Omental fat pad (tissue), 4 donors: ENCODE measurements around the gene TCF4. TPM values are rescaled to one million over a fixed set of nuclear protein-coding genes. Genes with fewer than 3 reads are reported as not detected.
A peak's percentile ranks its signal among the peaks of the same experiment; 100 is the strongest.

Experiments
- ATAC-seq: fragments of 150-250 bp; one replicate; pipeline ENCODE4 v1.9.1; 2016; ENCODE audit warnings: mild to moderate bottlenecking, moderate library complexity; ENCODE audit not compliant: low FRiP score
- DNase-seq: peaks from one replicate; pipeline ENCODE4 v3.0.0-alpha.2; 2019; ENCODE audit warnings: low spot score
- total RNA-seq, 4 donors: library from RNA; depleted of rRNA; stranded (reverse); fragments of >200 nt; gene quantifications; one replicate each; pipeline ENCODE4 v1.1.0, GENCODE V29; 2016
- TF ChIP-seq, protein P1 (sequence below), 3 donors: fragments of 450-650 bp; IDR thresholded peaks; one replicate each; pipeline ENCODE4 v1.5.1; 2016 to 2017; ENCODE audit warnings: antibody characterized with exemption in 3 of 3, mild to moderate bottlenecking in 3 of 3, moderate library complexity in 2 of 3

Gene TCF4
- total RNA-seq, 4 donors from 2014 or later, result 113 to 381 (median 141) TPM

DNA sequence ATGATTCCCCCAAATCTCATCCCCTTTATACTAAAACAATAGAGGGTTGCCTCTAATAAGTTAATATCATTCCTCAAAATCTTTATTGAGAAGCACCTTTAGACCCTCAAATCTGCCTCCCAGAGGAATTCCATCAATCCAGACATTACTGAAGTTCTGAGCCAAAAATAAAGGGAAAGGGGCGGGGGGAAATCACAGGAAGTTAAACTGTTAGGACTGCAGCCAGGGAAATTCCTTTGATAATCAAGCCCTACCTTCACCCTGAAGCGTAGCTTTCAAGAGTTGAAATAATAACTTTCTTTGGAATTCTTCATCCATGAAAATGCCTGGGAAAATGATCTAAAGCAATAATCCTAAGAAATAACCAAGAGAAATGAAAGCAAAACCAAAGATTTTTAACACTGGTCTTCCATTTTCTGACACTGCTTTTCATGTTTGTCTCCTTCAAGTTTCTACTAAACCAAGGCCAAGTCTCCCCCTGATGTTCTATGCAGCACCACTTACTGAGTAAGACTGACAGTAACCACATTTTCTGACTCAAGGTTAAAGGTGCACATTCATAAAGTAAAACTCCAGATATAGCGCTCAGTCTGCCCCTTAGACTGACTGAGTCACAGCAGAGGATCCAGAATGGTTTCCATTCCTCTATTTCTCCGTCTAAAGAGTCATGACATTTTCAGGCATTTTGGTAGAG is 78.2 kb downstream of the TCF4 start:
- ATAC-seq (peak; percentile 87), DNase-seq (no peak)
- TF ChIP-seq, protein P1, sequence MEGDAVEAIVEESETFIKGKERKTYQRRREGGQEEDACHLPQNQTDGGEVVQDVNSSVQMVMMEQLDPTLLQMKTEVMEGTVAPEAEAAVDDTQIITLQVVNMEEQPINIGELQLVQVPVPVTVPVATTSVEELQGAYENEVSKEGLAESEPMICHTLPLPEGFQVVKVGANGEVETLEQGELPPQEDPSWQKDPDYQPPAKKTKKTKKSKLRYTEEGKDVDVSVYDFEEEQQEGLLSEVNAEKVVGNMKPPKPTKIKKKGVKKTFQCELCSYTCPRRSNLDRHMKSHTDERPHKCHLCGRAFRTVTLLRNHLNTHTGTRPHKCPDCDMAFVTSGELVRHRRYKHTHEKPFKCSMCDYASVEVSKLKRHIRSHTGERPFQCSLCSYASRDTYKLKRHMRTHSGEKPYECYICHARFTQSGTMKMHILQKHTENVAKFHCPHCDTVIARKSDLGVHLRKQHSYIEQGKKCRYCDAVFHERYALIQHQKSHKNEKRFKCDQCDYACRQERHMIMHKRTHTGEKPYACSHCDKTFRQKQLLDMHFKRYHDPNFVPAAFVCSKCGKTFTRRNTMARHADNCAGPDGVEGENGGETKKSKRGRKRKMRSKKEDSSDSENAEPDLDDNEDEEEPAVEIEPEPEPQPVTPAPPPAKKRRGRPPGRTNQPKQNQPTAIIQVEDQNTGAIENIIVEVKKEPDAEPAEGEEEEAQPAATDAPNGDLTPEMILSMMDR (IDR thresholded peaks at IDR 0.05), result no peak

DNA sequence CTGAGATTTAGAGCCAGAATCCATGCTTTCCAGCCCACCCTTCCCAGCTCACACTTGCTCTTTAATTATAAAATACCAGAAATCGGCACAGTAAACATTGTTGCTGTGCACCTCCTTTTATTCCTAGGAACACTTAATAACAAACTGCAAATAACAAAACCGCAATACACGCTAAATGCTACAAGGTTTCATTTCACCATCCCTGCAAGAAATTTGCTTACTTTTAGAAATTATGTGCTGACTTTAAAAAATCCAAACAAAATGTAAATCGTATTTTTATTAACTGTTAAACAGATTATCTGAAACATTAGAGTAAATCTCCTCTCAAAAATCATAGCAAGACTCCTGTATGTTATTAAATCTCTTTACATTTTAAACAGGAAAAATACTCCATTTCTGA is 79.3 kb downstream of the TCF4 start:
- ATAC-seq (no peak), DNase-seq (no peak)
- TF ChIP-seq, protein P1 (IDR thresholded peaks at IDR 0.05), result no peak

DNA sequence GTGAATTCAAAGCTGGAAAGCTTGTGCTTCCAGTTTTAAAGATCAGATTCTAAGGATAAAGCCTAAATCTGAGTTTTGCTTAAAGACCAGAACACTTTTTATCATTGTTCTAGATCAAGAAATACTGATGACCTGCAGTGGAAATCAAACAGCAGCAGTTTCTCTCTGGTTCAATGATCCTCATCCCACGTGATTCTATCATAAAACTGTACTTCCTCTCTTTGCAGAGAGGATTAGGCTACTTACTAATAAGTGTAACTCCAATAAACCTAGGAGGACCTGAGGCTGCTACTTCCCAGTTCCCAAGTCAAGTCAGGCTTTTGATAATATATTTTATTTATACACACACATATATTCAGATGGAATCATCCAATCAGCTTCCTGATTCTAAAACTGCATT is 81.9 kb downstream of the TCF4 start:
- DNase-seq, result no peak
- TF ChIP-seq, protein P1 (IDR thresholded peaks at IDR 0.05), result no peak
- no peak for ATAC-seq

DNA sequence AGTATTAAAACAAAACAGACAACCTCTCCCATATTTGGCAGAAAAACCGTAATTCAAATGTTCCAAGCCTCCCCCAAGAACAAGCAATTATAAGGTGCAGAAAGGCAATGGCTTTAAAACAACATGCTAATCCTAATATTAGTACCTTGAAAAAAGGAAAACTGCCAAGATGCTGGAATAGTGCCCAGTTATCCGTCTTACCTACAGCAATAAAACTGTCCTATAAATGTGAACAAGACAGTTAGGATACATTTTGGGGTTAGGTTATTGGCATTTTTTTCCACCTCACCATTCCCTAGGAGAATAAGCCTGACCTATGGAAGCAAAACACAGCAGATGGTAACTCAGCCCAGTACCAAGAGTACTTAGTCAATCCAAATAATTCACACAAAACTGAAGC is 83.2 kb downstream of the TCF4 start:
- DNase-seq (no peak), ATAC-seq (no peak)
- TF ChIP-seq, protein P1 (IDR thresholded peaks at IDR 0.05), result no peak

DNA sequence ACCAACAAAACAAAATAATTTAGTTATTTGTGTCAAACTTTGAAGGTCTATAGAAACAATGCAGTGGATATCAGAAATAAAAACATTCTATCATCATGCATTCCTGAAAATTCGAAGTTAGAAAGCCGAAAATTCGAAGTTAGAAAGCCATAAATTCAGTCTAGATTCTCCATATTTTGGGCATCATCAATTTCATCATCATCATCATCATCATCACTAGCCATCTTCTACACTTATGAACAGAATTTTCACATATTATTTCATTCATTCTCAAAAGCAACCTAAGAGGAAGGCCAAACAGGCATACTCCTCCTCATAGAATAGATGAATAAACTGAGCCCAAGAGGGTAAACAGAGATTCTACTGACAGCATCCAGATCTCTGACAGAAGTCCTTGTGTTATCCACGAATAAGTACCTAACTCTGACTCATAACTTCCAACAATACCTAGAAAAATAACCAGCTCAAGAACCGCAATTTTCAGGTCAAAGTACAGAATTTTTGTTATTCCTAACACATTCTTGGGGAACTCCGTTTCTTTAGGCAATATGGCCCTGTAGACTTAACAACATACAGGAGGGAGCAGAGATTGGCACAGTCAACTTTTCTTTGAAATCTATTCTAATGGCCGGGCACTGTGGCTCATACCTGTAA is 84.7 kb downstream of the TCF4 start:
- TF ChIP-seq, protein P1 (IDR thresholded peaks at IDR 0.05), result no peak
- no peak for ATAC-seq
- DNase-seq, result no peak

DNA sequence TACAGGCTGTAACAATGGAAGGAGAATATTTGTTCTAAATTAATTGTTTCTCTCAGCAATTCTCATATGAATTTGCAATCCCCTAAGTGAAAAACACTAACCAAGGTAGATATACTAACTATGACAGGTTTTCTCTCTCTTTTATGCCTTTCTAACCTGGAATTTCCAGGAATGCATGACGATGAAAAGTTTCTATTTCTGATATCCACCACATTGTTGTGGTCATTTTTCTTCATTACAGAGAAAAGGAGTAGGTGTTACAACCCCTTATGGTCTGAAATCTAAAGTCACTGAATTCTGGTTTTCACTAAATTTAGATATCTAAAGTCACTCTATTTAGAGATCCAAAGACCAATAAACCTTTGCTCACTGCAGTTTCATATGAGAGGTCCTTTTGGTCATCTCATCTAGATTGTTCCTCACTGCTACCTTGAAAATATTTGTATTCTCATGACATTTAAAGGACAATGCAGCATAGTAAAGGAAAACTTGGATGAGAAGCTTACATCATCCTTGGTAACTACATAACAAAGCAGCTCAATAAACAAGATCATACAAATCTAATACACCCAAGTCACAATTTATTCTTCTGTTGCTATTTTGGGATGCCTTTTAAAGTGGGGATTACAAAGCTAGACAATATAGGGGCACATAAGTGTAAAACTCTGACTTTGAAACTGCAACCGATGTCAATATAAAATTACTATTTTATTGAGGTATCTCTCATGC is 85.8 kb downstream of the TCF4 start:
- ATAC-seq, result no peak

More for the DNA sequence above, 85.8 kb downstream of the TCF4 start:
- DNase-seq, result no peak
- TF ChIP-seq, protein P1 (IDR thresholded peaks at IDR 0.05), result no peak
